ENCODE results near the gene IMPG2.
"Not testable (repeated sequence)": the region's sequence is repeated elsewhere in the genome, so short reads cannot be mapped to it uniquely, and the experiment has no call there.

The IMPG2 gene

GRCh38 chr3:101320475-101320874 lies at the start of gene IMPG2:
TSS of gene IMPG2 (minus strand) at chr3:101320575. CDS start at chr3:101320372, 203 bp downstream.
- no peak for DNase-seq

- no peak for DNase-seq
Measured at GRCh38 chr3:101362406-101362805, 42.0 kb upstream of the IMPG2 start.

DNA sequence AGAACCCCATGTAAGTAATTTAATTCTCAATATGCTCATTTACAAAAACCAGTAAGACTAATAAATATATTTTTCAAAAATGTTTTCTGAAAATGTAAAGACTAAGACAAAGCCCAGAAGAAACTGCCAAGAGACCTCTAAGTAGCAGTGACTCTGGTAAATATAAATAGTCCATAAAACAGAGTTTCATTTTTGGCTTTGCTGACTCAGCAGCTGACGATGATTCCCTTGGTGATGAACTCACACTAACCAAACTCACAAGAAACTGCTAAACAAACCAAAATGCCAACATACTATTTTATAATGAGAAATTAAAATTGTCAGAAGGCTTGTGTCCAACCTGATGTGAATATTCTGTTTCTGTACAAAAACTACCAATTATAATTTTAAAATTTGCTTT lies 31.5 kb upstream of the IMPG2 start:
- no peak for DNase-seq

DNA sequence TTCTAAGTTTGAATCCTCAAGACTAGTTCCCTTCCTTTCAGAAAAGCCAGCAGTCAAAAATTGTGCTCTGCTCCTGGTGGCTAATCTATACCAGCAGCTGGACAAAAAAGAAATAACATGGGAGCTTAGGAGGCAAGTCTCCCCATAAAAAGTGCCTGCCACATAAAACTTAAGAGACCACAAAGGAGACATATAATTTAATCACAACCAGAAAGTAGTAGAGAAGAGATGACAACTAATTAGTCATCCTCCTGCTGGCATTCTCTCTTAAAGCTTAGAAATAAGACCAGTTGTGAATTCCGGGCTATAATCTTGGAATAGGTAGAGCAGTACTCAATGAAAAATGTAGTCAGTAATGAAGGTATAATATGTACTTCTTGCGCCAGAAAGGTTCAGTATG lies 20.2 kb upstream of the IMPG2 start:
- no peak for DNase-seq

- no peak for DNase-seq
Measured at GRCh38 chr3:101333883-101334282, 13.5 kb upstream of the IMPG2 start.

DNA sequence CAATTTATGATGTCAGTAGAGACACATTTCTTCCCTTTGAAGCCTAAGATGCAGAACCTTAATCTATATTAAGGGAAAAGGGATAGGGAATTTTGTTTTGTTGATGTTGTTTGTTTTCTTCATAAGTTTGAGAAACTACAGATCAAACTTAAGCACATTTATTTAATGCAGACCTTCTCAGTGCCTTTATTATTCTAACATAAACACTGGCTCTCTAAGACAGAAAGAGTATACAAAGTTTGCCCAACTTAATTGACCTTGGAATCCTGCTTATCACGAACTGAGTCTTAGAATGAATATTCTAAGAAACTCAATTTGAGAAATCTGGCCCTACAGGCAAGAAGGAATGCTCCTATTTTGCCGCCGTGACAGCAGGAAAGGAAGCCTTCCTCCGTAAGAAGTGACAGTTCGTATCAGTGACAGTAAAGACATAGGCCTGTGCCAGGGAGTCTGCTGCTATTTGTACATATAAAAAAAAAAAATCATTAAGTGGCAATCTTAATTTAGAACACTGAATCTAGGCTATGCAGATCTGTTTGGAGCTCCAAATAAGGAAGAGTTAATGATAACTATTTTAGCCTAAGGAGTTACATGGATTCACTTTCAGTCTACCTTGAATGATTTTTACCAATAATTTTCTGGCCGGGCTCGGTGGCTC lies 8.8 kb upstream of the IMPG2 start:
- DNase-seq, result no peak

DNA sequence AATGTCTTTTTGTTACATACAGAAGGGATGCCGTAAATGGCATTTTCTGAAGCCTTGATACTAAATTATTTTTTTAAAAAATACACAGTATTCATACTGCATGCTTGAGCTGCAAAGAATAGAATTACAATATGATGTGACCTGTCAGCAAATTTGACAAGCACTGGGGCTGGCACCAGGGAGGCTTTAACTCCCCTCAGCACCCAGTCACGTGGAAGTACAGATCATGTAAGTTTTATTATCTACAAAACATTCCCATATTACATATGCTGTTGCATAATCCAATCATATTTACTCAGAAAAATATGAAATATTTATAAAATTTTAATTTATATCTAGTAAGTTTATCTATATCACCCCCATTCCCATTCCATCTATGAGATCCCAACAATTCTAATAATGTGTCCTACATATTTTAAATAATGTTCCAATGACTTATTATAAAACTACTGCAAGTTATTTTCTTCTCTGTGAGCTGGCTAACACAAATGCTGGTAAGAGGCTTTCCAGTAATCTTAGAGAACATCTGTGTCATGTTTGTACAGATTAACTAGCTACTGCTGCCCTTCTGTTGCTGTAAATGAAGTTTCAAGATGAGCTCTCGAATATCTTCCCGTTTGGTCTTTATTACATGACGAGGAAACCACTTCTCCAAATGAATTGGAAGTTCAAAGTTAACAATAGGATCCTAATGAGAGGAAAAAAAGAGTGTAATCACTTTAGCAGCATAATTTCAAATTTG lies 5.2 kb upstream of the IMPG2 start:
- no peak for DNase-seq

- no peak for DNase-seq
Measured at GRCh38 chr3:101319531-101319930, 844 bp downstream of the IMPG2 start.

DNA sequence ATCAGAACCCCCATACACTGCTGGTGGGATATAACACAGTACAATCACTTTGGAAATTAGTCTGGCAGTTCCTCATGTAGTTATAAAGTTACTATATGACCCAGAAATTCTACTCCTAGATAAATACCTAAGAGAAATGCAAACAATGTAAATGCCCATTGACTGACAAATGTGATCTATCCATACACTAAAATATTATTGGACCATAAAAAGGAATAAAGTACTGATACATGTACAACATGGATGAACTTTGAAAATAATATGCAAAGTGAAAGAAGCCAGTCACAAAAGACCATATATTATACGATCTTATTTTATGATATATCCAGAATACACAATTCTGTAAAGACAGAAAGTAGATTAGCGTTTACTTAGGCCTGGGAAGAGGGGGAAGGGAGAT lies 7.8 kb downstream of the IMPG2 start:
- DNase-seq, result no peak

GRCh38 chr3:101311676-101312075 lies 8.7 kb downstream of the IMPG2 start:
- DNase-seq, result no peak

GRCh38 chr3:101310978-101311375 lies 9.4 kb downstream of the IMPG2 start:
- DNase-seq, result no peak

DNA sequence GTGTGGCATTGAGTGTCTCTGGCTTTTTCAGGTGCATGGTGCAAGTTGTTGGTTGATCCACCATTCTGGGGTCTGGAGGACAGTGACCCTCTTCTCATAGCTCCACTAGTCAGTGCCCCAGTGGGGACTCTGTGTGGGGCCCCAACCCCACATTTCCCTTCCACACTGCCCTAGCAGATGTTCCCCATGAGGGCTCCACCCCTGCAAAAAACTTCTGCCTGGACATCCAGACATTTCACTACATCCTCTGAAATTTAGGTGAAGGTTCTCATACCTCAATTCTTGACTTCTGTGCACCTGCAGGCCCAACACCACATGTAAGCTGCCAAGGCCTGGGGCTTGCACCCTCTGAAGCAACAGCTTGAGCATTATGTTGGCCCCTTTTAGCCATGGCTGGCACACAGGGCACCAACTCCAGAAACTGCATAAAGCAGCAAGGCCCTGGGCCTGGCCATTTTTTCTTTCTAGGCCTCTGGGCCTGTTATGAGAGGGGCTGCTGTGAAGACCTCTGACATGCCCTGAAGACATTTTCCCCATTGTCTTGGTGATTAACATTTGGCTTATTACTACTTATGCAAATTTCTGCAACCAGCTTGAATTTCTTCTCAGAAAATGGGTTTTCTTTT lies 12.1 kb downstream of the IMPG2 start:
- DNase-seq, result not testable (repeated sequence)

DNA sequence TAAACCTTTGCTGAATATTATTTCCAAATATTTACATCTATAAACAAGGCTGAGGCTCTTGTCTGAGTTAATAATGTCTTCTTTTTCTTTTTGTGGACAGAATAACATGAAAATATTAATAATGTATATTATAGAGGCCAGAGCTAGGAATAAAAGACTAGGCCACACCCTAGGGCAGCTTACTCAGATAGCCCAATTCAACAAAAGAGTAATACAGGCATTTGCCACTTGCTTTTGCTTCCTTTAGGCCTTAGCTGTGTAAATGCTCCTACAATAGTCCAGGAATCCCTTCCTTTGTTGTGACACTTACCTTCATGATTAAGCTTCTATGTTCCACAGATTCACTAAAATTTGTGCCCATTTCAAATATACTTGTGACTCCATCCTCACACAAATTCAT lies 16.5 kb downstream of the IMPG2 start:
- no peak for DNase-seq

GRCh38 chr3:101303089-101303731 lies 17.2 kb downstream of the IMPG2 start:
- DNase-seq, result no peak

DNA sequence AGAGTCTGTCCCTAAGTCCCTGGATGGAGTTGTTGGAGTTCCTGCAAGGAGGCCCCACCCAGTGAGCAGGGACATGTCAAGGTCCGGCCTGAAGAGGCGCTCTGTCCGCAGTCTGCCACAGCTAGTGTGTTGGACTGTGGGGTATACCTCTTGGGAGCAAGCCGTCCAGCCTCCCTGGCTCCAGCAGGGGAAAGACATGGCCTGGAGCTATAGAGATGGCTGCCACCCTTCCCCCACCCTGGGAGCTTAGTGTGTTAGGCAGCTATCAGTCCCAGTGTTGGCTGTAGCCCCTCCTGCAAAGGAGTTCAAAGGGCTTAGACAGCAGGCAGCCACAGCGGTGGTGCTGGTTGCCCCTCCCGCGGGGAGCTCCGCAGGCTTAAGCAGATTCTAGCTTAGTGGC lies 20.3 kb downstream of the IMPG2 start:
- DNase-seq, result no peak

DNA sequence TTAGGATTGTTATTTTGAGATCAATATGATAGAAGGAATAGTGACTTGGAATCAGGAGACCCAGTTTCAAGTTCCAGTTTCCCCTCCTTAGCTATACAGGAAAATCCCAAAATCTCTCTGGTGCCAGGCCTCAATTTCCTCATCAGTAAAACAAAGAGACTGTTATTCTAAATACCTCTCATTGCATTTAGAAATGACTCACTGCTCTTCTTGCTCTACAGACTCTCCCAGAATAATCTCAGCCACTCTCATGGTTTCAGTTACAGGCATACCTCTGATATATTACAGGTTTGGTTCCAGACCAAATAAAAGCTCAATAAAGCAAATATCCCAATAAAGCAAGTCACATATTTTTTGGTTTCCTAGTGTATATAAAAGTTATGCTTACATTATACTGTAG lies 28.3 kb downstream of the IMPG2 start:
- no peak for DNase-seq

- no peak for DNase-seq
Measured at GRCh38 chr3:101288294-101288693, 32.1 kb downstream of the IMPG2 start.

GRCh38 chr3:101284757-101285156 lies 35.6 kb downstream of the IMPG2 start:
- DNase-seq, result no peak

DNA sequence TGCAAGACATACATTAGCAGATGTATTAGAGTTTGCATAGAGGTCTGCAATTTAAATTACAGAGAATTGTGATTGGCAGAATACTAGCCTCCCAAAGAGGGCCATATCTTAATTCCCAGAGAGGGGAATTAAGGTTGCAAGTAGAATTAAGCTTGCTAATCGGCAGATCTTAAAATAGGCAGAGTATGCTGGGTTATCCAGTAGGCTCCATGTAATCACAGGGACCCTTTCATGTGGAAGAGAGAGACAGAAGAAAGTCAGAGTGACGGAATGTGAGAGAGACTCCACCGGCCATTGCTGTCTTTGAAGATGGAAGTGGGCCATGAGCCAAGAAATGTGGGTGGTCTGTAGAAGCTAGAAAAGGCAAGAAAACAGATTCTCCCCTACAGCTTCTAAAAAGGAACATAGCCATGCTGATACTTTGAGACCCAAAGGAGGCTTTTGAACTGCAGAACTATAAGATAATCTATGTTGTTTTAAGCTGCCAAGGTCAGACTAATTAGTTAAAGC lies 38.8 kb downstream of the IMPG2 start:
- DNase-seq, result no peak

- DNase-seq, result no peak
Measured at GRCh38 chr3:101279765-101280385, 40.5 kb downstream of the IMPG2 start.

DNA sequence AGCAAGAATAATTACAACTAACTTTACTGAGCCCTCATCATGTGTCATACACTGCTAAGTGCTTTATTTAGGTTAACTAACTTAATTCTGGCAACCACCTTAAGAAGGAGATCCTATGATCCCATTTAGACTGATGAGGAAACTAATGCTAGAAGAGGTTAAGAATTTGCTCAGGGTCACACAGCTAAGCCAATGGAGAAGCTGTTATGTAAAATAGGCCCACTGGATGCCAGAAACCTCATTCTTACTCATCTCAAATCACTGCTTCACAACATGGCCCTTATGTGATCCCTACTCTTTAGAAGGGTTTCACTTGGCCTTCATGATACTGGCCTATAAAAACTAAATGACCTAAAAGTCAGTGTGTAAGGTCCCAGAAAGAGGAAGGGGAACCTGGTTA lies 41.2 kb downstream of the IMPG2 start:
- DNase-seq, result no peak

GRCh38 chr3:101278727-101279126 lies 41.6 kb downstream of the IMPG2 start:
- DNase-seq, result no peak

DNA sequence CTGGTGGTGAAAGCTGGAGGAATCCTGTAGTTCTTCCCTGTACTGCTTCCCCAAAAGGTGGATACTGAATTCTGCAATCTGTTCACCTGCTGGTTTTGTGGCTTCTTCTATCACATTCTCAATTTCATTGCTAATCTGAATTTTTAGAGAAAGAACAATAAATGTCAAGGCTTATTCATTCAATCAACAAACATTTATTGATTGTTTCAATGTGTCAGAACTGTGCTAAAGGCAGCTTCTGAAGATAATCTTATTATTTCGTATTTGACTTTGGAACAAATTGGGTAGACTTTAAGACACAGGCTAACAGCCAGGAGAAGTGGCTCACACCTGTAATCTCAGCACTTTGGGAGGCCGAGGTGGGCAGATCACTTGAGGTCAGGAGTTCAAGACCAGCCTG lies 46.8 kb downstream of the IMPG2 start:
- DNase-seq, result no peak
